Smooth muscle cell (in vitro differentiated cells): ENCODE data around the gene FAM221B. TPM values are rescaled to one million over a fixed set of nuclear protein-coding genes. Genes with fewer than 3 reads are reported as not detected.

ENCODE experiments used
- DNase-seq: peaks from one replicate; lab custom pipeline; 2025; ENCODE audit not compliant: unreplicated experiment; lab: John Stamatoyannopoulos, UW
- H2AFZ ChIP-seq: fragments of 200-600 bp; sonication (generic); 2 replicates; pipeline ENCODE4 v1.6.0; 2016; ENCODE audit warnings: antibody characterized with exemption, low read depth, mild to moderate bottlenecking
- H3F3A ChIP-seq: fragments of 200-600 bp; sonication (generic); 2 replicates; pipeline ENCODE4 v1.6.0; 2017; ENCODE audit warnings: antibody characterized with exemption, low read depth
- H3K27ac ChIP-seq: fragments of 200-600 bp; sonication (generic); 2 replicates; pipeline ENCODE4 v1.5.1; 2016; ENCODE audit warnings: low read depth, mild to moderate bottlenecking
- H3K27me3 ChIP-seq: fragments of 200-600 bp; sonication (generic); 2 replicates; pipeline ENCODE4 v1.6.1; 2016; ENCODE audit warnings: low read depth, mild to moderate bottlenecking
- H3K36me3 ChIP-seq: fragments of 200-600 bp; sonication (generic); 2 replicates; pipeline ENCODE4 v1.5.1; 2016; ENCODE audit warnings: low read depth
- H3K4me1 ChIP-seq: fragments of 200-600 bp; sonication (generic); 2 replicates; pipeline ENCODE4 v1.5.1; 2016; ENCODE audit warnings: low read depth
- H3K4me2 ChIP-seq: fragments of 200-600 bp; sonication (generic); 2 replicates; pipeline ENCODE4 v1.6.0; 2016; ENCODE audit warnings: mild to moderate bottlenecking
- H3K4me3 ChIP-seq: fragments of 200-600 bp; sonication (generic); 2 replicates; pipeline ENCODE4 v1.5.1; 2016; ENCODE audit warnings: mild to moderate bottlenecking
- H3K79me2 ChIP-seq: fragments of 200-600 bp; sonication (generic); 2 replicates; pipeline ENCODE4 v1.6.0; 2016; ENCODE audit warnings: low read depth, mild to moderate bottlenecking
- H3K9ac ChIP-seq: fragments of 200-600 bp; sonication (generic); 2 replicates; pipeline ENCODE4 v1.6.0; 2016; ENCODE audit warnings: low read depth
- H3K9me3 ChIP-seq: fragments of 200-600 bp; sonication (generic); replicated peaks from 2 replicates; pipeline ENCODE4 v1.5.1; 2016; ENCODE audit warnings: low read depth
- H4K20me1 ChIP-seq: fragments of 200-600 bp; sonication (generic); 2 replicates; pipeline ENCODE4 v1.6.0; 2016; ENCODE audit warnings: low read depth
- WGBS: methylation state at CpG from one replicate; pipeline ENCODE4 v1.1.7; 2016; ENCODE audit warnings: low lambda C conversion rate; 5-methylcytosine and 5-hydroxymethylcytosine counted together
- polyA plus RNA-seq: library from polyadenylated mRNA; unstranded; fragments of >200 nt; fragmentation: Nextera tagmentation; extraction: Ambion mirVana; gene quantifications from 2 replicates; pipeline ENCODE4 v1.2.1, GENCODE V29; 2016
- total RNA-seq: library from RNA; depleted of rRNA; stranded (reverse); fragments of >200 nt; gene quantifications from 2 replicates; pipeline ENCODE4 v1.2.3, GENCODE V29; 2014
- TF ChIP-seq, protein P1 (sequence below): fragments of 200-600 bp; sonication (generic); IDR thresholded peaks from 2 replicates; pipeline ENCODE4 v1.5.1; 2017; ENCODE audit warnings: borderline replicate concordance, mild to moderate bottlenecking, antibody characterized with exemption; ENCODE audit not compliant: insufficient read depth, poor library complexity, severe bottlenecking

The FAM221B gene
- total and polyA plus RNA-seq, 2 experiments from 2014 or later, result not detected

DNA sequence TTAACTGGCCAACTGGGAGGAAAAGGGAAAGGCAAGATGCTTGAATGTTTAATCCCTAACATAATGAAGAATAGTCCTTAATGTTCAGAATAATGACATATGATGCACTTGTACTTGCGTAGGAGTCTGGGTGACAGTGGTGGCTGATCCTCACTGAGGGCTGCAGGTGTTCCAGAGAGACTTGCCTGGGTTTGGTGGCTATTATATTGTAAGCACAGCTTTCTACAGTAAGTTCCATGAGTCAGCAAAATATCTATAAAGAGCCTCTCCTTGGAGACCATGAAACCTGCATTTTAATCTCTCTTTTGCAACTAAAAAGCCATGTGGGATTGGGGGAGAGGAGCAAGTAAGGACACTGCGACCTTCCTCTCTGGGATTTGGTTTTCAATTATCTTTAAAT lies 39.0 kb downstream of the FAM221B start:
- 86% methylated on average over 2 of the region's 2 CpGs for WGBS
- H3K36me3 ChIP-seq, result no peaks in the 10 kb centered on the region
- H3K4me1 ChIP-seq, result peaks cover 12% of the 10 kb centered on the region
- no peak overlapping the region for H3K4me3 ChIP-seq
- no peaks in the 10 kb centered on the region for H3K27me3 ChIP-seq
- TF ChIP-seq, protein P1, sequence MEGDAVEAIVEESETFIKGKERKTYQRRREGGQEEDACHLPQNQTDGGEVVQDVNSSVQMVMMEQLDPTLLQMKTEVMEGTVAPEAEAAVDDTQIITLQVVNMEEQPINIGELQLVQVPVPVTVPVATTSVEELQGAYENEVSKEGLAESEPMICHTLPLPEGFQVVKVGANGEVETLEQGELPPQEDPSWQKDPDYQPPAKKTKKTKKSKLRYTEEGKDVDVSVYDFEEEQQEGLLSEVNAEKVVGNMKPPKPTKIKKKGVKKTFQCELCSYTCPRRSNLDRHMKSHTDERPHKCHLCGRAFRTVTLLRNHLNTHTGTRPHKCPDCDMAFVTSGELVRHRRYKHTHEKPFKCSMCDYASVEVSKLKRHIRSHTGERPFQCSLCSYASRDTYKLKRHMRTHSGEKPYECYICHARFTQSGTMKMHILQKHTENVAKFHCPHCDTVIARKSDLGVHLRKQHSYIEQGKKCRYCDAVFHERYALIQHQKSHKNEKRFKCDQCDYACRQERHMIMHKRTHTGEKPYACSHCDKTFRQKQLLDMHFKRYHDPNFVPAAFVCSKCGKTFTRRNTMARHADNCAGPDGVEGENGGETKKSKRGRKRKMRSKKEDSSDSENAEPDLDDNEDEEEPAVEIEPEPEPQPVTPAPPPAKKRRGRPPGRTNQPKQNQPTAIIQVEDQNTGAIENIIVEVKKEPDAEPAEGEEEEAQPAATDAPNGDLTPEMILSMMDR, result no peak
- DNase-seq, result no peak
- no peaks in the 10 kb centered on the region for H3K9me3 ChIP-seq
- H3K4me2 ChIP-seq, result no peak overlapping the region
- H3K79me2 ChIP-seq, result no peaks in the 10 kb centered on the region
- no peaks in the 10 kb centered on the region for H4K20me1 ChIP-seq
- no peak overlapping the region for H2AFZ ChIP-seq
- no peak overlapping the region for H3K9ac ChIP-seq
- H3F3A ChIP-seq, result no peaks in the 10 kb centered on the region
- no peak overlapping the region for H3K27ac ChIP-seq

DNA sequence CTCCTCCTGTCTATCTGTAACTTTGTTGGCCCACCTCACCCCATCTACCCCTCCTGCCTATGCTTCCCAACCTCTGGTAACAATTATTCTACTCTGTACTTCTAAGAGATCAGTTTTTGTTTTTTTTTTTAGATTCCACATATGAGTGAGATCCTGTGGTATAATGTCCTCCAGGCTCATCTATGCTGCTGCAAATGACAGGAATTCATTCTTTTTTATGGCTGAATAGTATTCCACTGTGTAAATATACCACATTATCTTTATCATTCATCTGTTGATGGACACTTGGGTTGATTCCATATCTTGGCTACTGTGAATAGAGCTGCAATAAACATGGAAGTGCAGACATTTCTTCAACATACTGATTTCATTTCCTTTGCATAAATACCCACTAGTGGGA lies 45.1 kb downstream of the FAM221B start:
- H4K20me1 ChIP-seq, result no peaks in the 10 kb centered on the region
- no peak overlapping the region for H3K9ac ChIP-seq
- no peak overlapping the region for H2AFZ ChIP-seq
- H3F3A ChIP-seq, result no peaks in the 10 kb centered on the region
- no peak overlapping the region for H3K4me2 ChIP-seq
- no peaks in the 10 kb centered on the region for H3K79me2 ChIP-seq
- TF ChIP-seq, protein P1, result no peak
- H3K9me3 ChIP-seq, result no peaks in the 10 kb centered on the region
- no peak overlapping the region for H3K4me3 ChIP-seq
- peaks cover 21% of the 10 kb centered on the region for H3K27me3 ChIP-seq
- DNase-seq, result no peak
- H3K36me3 ChIP-seq, result no peaks in the 10 kb centered on the region
- H3K27ac ChIP-seq, result no peak overlapping the region
- H3K4me1 ChIP-seq, result no peaks in the 10 kb centered on the region

DNA sequence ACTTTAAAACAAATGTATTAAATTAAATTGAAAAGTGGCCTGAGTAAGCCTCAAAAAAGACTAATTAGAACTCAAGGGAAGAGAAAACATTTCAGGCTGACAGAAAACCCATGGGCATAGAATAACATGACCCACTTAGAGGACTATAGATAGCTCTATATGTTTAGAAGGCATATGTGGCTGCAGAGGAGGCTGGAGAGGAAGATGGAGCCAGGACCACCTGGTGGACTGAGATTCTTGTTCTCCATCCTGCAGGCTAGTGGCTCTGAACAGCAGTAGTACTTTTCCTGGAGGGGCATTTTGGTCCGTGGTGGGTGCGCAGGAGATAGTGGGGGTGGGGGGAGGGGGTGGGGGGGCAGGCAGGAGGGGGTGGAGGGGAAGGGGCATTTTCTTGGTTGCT lies 47.5 kb downstream of the FAM221B start:
- TF ChIP-seq, protein P1, result no peak
- WGBS, result 80% methylated on average over 1 of the region's 2 CpGs
- H4K20me1 ChIP-seq, result no peaks in the 10 kb centered on the region
- no peak for DNase-seq
- H2AFZ ChIP-seq, result no peak overlapping the region
- peaks cover 21% of the 10 kb centered on the region for H3K27me3 ChIP-seq
- H3K4me2 ChIP-seq, result no peak overlapping the region
- no peak overlapping the region for H3K9ac ChIP-seq
- no peaks in the 10 kb centered on the region for H3K79me2 ChIP-seq
- no peaks in the 10 kb centered on the region for H3K9me3 ChIP-seq
- H3K4me3 ChIP-seq, result no peak overlapping the region
- no peaks in the 10 kb centered on the region for H3K36me3 ChIP-seq
- peaks cover under 1% of the 10 kb centered on the region for H3K4me1 ChIP-seq
- no peak overlapping the region for H3K27ac ChIP-seq
- H3F3A ChIP-seq, result no peaks in the 10 kb centered on the region

- Histone ChIP-seq H4K20me1 (no peaks in the 10 kb centered on the region), H2AFZ (no peak overlapping the region), H3K4me2 (no peak overlapping the region), H3K27ac (no peak overlapping the region), H3K4me3 (no peak overlapping the region), H3K9me3 (no peaks in the 10 kb centered on the region), H3K79me2 (no peaks in the 10 kb centered on the region), H3K36me3 (no peaks in the 10 kb centered on the region), H3K27me3 (peaks cover 21% of the 10 kb centered on the region), H3K9ac (no peak overlapping the region), H3F3A (no peaks in the 10 kb centered on the region), H3K4me1 (peaks cover 12% of the 10 kb centered on the region)
- TF ChIP-seq, protein P1, result no peak
- 92% methylated on average over 3 of the region's 3 CpGs for WGBS
- DNase-seq, result no peak
Observed at GRCh38 chr9:35778496-35778895, 50.0 kb downstream of the FAM221B start.
